Ishikawa (cell line): ENCODE measurements around the gene ATOH7.

Experiments used
- CEBPB ChIP-seq: IDR thresholded peaks from 2 replicates; pipeline ENCODE4 v1.6.1; 2012
- CREB1 ChIP-seq: IDR thresholded peaks from 2 replicates; pipeline ENCODE4 v1.6.1; 2012; ENCODE audit warnings: low read depth
- EGR1 ChIP-seq: IDR thresholded peaks from 2 replicates; pipeline ENCODE4 v1.6.1; 2012
- EP300 ChIP-seq: IDR thresholded peaks from 2 replicates; pipeline ENCODE4 v1.6.1; 2012; ENCODE audit warnings: borderline replicate concordance
- FOXM1 ChIP-seq: IDR thresholded peaks from 2 replicates; pipeline ENCODE4 v1.6.1; 2012; ENCODE audit warnings: low read depth, borderline replicate concordance
- MAX ChIP-seq: IDR thresholded peaks from 2 replicates; pipeline ENCODE4 v1.6.1; 2012
- NFIC ChIP-seq: IDR thresholded peaks from 2 replicates; pipeline ENCODE4 v1.6.1; 2012
- RAD21 ChIP-seq: IDR thresholded peaks from 2 replicates; pipeline ENCODE4 v1.6.1; 2012; ENCODE audit warnings: low read depth
- REST ChIP-seq: IDR thresholded peaks from 2 replicates; pipeline ENCODE4 v1.6.1; 2012; ENCODE audit warnings: low read depth, mild to moderate bottlenecking
- TAF1 ChIP-seq: IDR thresholded peaks from 2 replicates; pipeline ENCODE4 v1.6.1; 2012; ENCODE audit warnings: low read depth, mild to moderate bottlenecking
- TCF12 ChIP-seq: IDR thresholded peaks from 2 replicates; pipeline ENCODE4 v1.6.1; 2012; ENCODE audit warnings: low read depth
- TEAD4 ChIP-seq: IDR thresholded peaks from 2 replicates; pipeline ENCODE4 v1.6.1; 2012
- USF1 ChIP-seq: IDR thresholded peaks from 2 replicates; pipeline ENCODE4 v1.6.1; 2012
- YY1 ChIP-seq: IDR thresholded peaks from 2 replicates; pipeline ENCODE4 v1.6.1; 2012; ENCODE audit warnings: low read depth
- ZBTB7A ChIP-seq: IDR thresholded peaks from 2 replicates; pipeline ENCODE4 v1.6.1; 2012; ENCODE audit warnings: low read depth

Gene ATOH7

GRCh38 chr10:68251625-68252495, 19.9 kb upstream of the ATOH7 start:
- no peak for TF ChIP-seq RAD21
- no peak for TF ChIP-seq CEBPB
- TF ChIP-seq ZBTB7A: no peak
- TF ChIP-seq FOXM1: no peak
- TF ChIP-seq REST: no peak
- no peak for TF ChIP-seq MAX
- TF ChIP-seq TEAD4: no peak
- no peak for TF ChIP-seq EGR1

DNA sequence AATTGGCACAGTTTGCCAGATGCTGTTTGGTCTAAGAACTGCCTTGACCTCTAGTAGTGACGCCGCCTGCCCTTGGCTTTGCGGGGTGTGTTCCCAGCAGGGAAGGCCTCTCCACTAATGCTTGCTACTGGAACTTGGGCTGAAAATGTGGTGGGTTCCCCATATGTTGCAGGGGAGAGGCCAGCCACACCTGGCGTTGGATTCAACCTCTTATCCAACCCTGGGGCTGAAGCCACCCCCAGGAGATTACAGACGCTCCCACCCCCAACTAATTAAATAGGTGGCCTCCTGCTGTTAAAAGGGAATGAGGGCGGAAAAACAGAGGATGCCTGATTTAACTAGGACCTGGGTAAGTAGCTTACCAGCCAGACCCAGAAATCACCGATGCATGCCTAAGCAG, 19.2 kb upstream of the ATOH7 start:
- no peak for TF ChIP-seq EP300
- no peak for TF ChIP-seq CEBPB
- TF ChIP-seq USF1: no peak
- no peak for TF ChIP-seq TAF1
- TF ChIP-seq TEAD4: no peak
- no peak for TF ChIP-seq ZBTB7A
- TF ChIP-seq NFIC: no peak
- TF ChIP-seq FOXM1: no peak
- TF ChIP-seq TCF12: no peak
- TF ChIP-seq RAD21: no peak
- TF ChIP-seq CREB1: no peak
- no peak for TF ChIP-seq EGR1

GRCh38 chr10:68249297-68249696, 17.4 kb upstream of the ATOH7 start:
- TF ChIP-seq NFIC: no peak
- TF ChIP-seq TCF12: no peak
- TF ChIP-seq REST: no peak
- no peak for TF ChIP-seq CEBPB
- TF ChIP-seq USF1: no peak
- no peak for TF ChIP-seq FOXM1
- no peak for TF ChIP-seq TEAD4
- no peak for TF ChIP-seq EGR1
- TF ChIP-seq CREB1: no peak
- no peak for TF ChIP-seq EP300
- no peak for TF ChIP-seq ZBTB7A

- TF ChIP-seq TEAD4 (no peak), EP300 (no peak), TCF12 (no peak), RAD21 (no peak), USF1 (no peak), REST (no peak), FOXM1 (no peak), MAX (no peak), ZBTB7A (no peak), CEBPB (no peak), TAF1 (no peak), YY1 (no peak), CREB1 (no peak), EGR1 (no peak), NFIC (no peak)
Measured at GRCh38 chr10:68247931-68248330, 16.0 kb upstream of the ATOH7 start.
